GM18868 (cell line): ENCODE measurements around the gene IFI16.
"Not testable (repeated sequence)": the region's sequence is repeated elsewhere in the genome, so short reads cannot be mapped to it uniquely, and the experiment has no call there.

Source experiments
- ATAC-seq: cut with Tn5 transposase; IDR thresholded peaks from one replicate; pipeline ENCODE4 v1.9.1; 2021; ENCODE audit warnings: mild to moderate bottlenecking, moderate library complexity; ENCODE audit not compliant: unreplicated experiment

The IFI16 gene

DNA sequence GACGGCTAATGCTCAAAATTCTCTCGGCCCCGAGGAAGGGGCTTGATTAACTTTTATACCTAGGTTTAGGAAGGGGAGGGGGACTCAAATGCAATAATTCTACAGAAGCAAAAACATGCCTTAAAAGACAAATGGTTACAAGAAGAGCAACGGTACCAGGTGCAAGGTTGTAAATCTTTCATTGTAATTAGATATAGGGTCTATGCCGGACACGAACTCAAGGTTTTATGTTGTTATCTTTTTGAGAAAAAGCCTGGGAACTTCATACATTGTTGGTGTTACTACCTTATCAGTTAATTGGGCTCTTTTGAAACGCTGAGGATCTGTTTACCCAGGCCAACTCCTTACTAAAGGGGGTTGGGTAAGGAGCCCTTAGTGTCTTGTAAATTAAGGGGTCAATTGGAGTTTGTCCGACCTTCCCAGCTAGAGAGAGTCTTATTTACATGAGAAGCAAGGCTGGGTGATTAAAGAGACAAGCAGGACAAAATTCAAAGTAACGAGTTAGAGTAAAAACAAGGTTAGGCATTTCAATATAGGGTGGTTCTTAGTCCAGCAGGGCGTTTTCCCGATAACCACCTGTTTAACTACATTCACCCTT lies 3.4 kb upstream of the IFI16 start:
- not testable (repeated sequence) for ATAC-seq

DNA sequence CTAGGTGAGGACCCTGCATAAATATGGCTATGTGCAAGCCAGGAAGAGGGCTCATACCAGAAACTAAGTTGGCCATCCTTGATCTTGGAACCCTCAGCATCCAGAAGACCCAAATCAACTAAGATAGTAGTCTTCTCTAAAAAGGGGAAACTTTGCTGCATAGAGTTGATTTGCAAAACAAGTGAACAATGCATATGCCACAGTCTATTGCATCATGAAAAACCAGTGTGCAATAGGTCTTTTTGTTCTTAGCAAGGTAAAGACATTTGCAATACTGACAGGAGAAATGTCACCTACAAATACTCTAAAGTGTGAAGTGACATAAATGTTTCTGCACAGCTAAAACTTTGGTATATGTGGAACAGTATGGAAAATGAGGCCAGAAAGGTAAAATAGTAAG lies 2.0 kb upstream of the IFI16 start:
- no peak for ATAC-seq

DNA sequence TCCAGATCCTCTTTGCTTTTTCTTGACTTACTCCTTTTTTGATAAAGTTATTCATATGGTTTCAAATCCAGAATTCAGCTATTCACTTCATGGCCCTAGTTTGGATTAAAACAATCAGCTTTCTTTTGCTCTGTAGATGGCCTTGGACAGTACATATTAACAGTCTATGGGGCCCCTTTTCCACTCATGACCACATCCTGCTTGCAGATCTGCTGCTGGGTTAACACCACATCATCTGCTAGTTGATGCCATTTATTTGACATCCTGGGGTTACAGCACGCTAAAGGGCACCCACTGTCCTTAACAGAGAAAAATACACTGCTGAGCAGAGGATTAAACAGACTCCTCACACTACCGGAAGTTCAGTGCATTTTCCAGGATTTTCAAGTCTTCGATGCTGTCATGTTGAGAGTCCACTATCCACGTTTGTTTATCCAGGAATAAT lies 941 bp upstream of the IFI16 start:
- ATAC-seq = peak; percentile 66

DNA sequence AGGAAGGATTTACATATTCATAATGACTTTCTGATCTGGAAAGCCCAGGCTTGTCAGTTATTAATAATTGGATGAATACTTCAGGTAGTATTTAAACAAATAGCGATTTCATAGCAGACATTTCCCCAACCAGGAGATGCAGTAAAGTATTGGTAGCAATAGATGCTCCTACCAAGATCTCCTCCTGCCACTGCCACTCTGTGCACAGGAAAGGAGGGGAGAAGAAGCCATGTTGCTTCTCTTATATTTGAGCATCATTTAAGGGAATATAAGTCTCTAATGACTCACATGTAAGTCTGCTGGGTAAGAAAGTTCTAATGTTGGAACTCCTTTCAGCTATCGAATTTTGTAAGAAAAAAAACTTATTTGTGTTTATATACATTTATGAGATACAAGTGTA lies 420 bp upstream of the IFI16 start:
- no peak for ATAC-seq

DNA sequence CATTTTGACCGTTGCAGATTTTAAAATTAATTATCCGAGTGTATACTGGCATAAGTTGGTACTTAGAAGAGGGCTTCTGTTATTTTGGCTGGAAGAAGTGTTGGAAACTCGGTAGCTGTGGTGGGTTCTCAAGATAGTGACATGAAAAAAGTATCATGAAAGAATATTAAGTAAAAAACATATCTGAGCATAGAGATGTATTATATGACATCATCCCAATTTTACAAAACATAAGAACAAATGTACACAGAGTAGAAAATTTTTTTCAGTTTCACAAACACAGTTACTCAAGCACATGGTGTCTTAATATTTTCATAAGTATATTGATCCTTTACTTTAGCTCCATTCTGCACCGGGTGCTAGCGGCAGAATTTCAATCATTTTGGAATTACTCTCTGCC lies 684 bp downstream of the IFI16 start:
- no peak for ATAC-seq

DNA sequence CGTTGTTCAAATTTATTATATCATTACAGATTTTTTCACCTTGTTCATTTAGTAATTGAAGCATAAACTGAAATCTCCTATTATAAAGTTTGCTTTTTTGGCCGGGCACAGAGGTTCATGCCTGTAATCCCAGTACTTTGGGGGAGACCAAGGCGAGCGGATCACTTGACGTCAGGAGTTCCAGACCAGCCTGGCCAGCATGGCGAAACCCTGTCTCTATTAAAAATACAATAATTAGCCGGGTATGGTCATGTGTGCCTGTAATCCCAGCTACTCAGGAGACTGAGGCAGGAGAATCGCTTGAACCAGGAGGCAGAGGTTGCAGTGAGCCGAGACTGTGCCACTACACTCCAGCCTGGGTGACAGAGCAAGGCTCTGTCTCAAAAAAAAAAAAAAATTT lies 1.3 kb downstream of the IFI16 start:
- not testable (repeated sequence) for ATAC-seq

DNA sequence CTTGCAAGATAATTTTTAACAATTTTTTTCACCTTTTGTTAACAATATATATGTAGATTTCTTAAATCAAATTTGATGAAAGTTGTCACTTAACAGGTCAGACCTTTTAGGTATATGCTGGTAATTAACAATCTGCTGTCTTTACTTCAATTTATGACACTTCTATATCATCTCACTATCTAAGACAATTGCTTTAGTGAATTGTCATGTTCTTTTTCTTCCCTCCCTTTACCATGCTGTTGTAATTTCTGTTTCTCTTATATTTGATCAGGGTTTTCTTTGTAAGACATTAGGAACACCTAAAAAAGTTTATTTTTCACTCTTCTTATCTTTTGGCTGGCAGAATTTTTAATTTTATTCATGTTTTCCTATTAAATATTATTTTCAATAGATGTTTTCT lies 2.0 kb downstream of the IFI16 start:
- ATAC-seq = no peak

DNA sequence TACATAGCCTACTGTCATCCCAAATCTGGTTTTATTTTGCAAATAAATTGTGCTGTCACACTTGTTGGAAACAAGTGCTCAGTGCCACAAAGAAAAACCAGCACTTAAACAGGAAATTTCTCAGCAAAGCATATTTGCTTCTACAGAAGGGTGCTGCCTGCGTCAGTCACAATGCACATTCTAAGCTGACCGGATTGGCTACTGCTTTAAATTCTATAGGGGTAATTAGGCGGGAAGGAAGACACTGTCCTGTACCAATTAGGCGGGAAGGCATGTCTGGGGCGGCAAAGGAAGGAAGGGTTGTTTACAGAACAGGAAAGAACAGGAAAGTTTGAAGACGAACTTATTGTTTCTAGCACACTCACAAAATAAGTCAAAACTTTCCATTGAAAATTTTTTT lies 2.8 kb downstream of the IFI16 start:
- peak; percentile 34 for ATAC-seq

DNA sequence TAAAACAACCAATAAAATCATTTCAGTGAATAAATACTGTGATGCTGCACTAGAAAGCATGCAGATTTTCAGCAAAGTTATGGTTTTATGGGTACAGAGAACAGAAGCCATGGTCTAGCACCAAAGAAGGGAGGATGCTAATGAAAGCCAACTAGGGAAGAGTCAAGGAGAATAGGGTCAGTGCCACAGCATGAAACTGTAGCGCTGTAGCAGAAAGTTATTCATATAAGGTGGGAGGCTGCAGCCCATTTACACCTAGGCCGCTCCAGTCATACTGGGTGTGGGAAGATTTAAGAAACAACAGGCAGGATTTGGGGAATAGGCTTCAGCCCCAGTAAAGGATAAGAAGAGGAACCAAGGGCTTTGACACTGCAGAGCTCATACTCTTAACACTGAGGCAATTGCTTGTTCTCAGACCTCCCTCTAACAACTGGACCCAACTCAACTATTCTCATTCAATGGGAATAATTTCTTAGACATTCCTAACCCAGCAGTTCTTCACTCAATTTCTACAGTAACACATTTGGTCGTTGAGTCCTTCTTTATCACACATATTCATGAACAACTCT lies 4.4 kb downstream of the IFI16 start:
- ATAC-seq = no peak

DNA sequence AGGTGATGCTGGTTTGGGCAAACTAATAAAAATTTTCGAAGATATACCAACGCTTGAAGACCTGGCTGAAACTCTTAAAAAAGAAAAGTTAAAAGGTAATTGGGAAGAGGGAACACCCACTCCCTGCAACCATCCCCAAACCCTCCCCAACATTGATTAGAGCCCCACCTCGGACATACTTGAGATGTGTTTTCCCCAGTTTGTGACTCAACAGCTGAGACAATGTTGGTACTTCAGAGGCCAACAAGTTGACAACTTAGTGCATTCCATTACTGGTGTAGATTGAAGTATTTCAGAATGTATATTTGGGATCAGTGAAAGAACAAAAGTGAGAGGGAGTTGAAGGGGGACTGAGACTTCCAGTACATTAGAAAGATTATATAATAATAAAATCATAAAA lies 5.1 kb downstream of the IFI16 start:
- no peak for ATAC-seq

DNA sequence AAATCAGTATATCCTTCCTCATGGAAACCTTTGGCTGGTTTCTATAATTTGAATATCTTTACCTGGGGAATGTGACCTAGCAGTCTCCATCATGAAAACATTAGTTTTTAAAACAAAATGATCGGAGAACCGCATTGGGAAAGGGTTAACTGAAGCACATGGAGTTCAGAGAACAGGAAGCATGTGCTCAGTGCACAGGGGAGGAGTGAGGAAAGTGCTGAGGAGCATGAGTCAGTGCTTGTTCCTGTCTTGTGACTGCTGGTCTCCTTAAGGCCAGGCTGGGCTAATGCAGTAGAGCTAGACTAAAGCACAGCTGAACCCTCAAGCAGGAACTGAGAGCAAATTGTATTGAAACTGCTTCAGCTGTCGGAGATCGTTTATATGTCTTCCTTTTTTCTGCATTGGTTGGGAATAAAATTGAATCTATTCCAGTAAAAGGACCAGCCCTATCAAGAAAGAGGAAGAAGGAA lies 5.8 kb downstream of the IFI16 start:
- ATAC-seq = peak; percentile 97

DNA sequence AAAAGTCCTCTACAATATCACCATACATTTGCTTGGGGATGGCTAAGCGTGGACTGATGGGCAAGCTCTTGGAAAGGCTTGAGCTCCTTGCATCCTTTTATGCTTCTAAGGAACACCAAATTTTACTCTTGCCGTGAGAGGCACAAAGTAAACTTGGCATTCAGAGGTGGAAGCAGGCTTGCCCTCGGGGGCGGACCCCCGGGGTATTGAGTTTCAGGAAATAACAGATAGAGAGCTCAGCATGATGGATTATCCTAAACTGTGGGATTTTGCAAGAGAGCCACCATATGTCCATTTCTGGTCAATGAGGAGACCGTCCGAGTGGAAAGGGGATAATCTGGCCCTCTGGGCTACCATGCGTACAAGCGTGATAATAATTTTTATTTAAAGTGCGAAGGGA lies 14.0 kb downstream of the IFI16 start:
- ATAC-seq = no peak

DNA sequence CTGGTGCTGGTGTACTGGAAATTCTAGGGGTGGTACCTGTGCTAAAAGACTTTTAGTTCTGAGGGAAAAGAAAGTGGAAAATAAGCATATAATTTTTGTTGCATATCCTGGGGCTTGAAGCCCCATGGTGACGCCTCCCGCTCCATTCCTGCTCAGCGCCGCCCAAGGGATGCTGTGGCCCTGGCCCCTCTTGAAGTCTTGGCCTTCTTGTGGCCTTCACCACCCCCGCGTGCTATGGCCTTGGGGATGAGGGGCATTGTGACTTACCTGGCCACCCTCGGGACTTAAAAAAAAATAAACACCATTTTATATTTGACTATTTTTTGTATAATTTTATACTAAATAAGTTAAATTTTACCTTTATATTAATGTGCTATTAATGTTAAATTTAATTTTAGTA lies 15.3 kb downstream of the IFI16 start:
- no peak for ATAC-seq

DNA sequence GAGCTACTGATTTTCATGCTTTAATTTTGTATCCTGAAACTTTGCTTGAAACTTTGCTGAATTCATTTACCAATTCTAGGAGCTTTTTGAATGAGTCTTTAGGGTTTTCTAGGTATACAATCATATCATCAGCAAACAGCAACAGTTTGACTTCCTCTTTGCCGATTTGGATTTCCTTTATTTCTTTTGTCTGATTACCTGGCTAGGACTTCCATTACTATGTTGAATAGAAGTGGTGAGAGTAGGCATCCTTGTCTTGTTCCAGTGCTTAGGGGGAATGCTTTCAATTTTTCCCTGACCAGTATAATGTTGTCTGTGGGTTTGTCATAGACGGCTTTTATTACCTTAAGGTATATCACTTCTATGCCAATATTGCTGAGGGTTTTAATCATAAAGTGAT lies 17.1 kb downstream of the IFI16 start:
- ATAC-seq = not testable (repeated sequence)

DNA sequence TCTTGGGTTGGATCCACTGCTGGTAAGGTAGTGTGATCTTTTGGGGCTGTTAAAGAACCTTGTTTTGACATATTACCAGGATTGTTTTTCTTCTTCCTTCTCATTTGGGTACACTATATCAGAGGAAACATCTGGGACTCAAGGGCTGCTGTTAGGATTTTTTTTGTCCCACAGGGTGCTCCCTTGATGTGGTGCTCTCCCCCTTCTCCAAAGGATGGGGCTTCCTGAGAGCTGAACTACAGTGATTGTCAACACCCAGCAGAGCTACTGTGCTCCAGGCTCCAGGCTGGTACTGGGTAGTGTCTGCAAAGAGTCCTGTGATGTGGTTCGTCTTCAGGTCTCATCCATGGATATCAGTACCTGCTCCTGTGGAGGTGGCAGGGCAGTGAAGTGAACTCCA lies 20.6 kb downstream of the IFI16 start:
- no peak for ATAC-seq

DNA sequence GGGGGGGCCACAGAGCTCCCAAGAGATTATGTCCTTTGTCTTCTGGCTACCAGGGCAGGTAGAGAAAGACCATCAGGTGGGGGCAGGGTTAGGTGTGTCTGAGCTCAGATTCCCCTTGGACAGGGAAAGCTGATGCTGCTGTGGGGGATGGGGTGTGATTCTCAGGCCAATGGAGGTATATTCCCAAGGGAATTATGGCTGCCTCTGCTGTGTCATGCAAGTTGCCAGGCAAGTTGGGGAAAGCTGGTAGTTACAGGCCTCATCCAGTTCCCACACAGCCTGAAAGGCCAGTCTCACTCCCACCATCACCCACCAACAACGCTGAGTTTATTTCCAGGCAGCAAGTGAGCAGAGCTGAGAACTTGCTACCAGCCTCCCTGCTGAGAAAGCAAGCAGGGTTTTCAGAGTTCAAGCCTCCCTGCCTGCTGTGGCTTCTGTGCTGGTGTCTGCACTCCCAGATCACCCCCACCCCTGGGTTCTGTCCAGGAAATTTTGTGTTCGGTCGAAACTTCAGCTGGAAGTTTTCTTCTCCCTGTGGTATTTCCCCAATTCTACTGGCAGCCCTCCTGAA lies 21.3 kb downstream of the IFI16 start:
- ATAC-seq = no peak

DNA sequence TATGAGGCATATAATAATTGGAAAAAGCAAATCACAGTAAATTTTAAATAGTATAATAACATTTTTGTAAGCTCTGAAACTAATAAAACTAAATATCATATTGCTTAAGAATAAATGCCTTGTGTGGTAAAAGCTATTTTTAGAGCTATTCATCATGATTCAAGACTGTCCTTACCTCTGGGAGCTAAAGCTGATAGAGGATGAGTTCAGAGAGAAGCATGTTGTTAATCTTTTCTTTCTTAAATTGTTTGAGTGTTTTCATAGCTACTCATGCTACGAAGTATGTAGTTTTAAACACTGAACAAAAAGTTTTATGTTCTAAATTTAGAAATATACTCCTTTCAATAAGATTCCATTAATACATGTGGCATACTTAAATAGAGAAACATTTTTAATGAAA lies 30.5 kb downstream of the IFI16 start:
- no peak for ATAC-seq

DNA sequence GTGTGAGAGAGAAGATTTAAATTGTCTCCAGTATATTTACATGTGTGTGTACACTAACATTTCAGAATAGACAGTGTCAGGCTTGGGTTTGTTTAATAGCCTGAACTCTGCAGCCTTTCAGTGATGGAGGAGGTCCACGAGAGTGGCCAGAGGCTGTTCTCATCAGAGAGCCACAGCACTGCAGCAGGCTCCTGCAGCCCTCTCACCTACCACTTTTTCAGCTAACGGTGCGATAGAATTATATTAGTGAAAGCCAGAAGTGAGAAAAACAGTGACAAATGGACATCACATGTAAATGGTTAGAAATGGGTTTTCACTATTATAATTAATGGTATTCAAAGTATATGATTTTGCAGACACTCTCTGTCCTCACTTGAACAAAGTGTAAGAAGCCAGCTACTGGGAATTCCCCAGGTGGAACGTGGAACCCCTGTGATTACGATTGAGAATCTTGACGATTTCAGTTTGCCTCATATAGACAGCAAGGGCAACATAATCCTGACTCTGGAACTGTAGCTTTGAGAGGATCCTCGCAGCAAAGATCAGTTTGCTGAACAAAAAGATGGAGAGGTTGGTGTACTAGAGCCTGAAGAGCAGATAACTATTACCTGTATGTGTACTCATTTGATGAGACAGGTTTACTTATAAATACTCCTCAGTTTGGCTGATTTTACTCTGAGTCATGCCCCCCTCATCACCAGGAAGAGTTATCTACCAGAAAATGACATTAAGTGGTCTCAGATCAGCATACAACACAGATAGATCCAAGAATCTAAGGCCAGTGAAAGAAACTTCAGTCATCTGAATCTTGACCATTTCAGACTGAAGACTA lies 31.4 kb downstream of the IFI16 start:
- ATAC-seq = peak; percentile 80

DNA sequence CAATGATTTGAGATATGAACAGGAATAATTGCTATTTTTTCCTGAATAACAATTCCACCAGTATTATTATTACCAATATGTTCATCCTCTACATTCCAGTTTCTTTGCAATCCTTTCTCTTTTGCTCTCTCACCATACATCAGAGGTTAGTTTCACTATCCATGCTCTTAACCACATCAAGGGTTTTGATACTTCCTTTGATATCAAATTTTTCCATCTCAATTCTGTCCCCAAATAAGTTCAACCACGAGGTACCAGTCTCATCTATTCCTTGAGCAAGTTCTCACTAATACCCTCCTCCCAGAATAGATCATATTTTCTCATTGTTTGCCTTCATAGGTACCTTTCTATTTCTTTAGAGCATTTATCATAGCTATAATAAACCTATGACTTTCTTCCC lies 36.8 kb downstream of the IFI16 start:
- ATAC-seq = not testable (repeated sequence)

DNA sequence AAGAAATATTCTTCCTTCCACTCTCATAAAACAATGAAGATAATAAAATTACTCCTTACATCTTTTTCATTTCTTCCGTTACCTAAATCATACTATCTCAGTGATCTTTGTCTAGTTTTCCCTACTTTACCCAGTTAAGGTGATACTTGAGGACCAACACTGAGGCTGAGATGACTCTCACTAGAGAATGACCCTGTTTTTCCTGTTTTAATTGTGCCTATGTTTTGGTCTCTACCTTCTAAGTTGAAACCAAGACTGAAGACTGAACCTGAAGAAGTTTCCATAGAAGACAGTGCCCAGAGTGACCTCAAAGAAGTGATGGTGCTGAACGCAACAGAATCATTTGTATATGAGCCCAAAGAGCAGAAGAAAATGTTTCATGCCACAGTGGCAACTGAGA lies 41.7 kb downstream of the IFI16 start:
- no peak for ATAC-seq

DNA sequence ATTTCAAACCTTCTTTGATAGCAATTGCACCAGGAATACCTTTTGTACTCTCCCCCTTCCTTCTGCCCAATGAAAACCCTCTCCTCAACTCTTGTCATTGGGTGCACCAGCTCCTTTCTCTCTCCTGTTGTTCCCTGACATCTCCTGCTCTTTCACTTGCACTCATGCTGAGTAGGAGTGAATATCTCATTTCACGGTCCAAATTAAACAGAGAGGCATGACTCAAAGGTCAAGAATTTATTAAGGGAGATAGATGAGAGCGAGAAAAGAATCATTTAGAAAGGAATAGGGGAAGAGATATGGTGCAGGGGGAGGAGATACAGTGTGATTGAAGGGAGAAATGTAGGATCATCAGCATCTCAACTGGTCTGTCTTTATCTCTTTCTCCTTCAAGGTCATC lies 44.7 kb downstream of the IFI16 start:
- ATAC-seq = no peak

DNA sequence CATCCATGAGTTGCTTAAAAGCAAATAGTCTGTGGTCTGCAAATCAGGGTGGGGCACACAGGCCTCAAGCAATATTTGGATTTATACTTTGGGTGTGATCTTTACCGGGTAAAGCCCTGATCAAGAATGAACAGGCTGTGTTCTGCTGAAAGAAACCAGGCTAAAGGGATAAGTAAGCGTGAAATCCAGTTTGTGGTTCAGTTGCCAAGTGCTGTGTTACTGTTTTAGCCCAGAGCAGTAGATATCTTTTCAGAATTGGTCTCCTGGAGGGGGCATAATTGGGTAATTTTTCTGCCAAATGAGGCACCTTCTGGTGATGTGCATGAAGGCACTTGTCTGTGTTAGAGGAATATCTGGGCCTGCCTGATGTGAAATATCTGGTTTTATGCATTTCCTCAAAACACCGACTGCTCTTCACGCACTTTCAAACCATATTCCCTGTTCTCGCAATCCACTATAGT lies 45.5 kb downstream of the IFI16 start:
- ATAC-seq = no peak
